Activated B cell treated with CpG ODN at 0.5 μM for 24 hours (primary cell): ENCODE measurements around the gene ETNK1. TPM values are rescaled to one million over a fixed set of nuclear protein-coding genes. Genes with fewer than 3 reads are reported as not detected.

Experiments used
- ATAC-seq: fragments of 200-7000 bp; cut with Tn5 transposase; one replicate; pipeline ENCODE4 v1.10.0; 2021; ENCODE audit warnings: low read depth, mild to moderate bottlenecking, moderate library complexity
- CTCF ChIA-PET: fragments of 350-600 bp; sonication (Branson Sonifier 250); formaldehyde crosslinking; loops from one replicate; lab custom pipeline; 2021; ENCODE audit warnings: antibody characterized with exemption; lab: Charles Lee
- POLR2A ChIA-PET: fragments of 350-600 bp; sonication (Branson Sonifier 250); formaldehyde crosslinking; loops from one replicate; lab custom pipeline; 2021; ENCODE audit warnings: antibody characterized with exemption; lab: Charles Lee
- DNase-seq: peaks from one replicate; pipeline ENCODE4 v3.0.0; 2022
- H3K27ac Mint-ChIP-seq: one replicate; pipeline ENCODE4 v1.8.0; 2020; ENCODE audit warnings: mixed read lengths
- H3K27me3 Mint-ChIP-seq: one replicate; pipeline ENCODE4 v1.8.0; 2021; ENCODE audit warnings: mixed read lengths
- H3K36me3 Mint-ChIP-seq: one replicate; pipeline ENCODE4 v1.8.0; 2021; ENCODE audit warnings: low read depth, mixed read lengths
- H3K4me1 Mint-ChIP-seq: one replicate; pipeline ENCODE4 v1.8.0; 2021; ENCODE audit warnings: mixed read lengths
- H3K4me3 Mint-ChIP-seq: one replicate; pipeline ENCODE4 v1.8.0; 2020; ENCODE audit warnings: mild to moderate bottlenecking, mixed read lengths
- H3K9me3 Mint-ChIP-seq: one replicate; pipeline ENCODE4 v1.8.0; 2020; ENCODE audit warnings: mixed read lengths
- intact Hi-C: fragments of 100-400 bp; cut with micrococcal nuclease; formaldehyde crosslinking; loops from one replicate; pipeline ENCODE4 v1.15.1; 2024
- total RNA-seq: library from RNA; stranded (reverse); gene quantifications from 2 replicates; pipeline ENCODE4 v1.2.3, GENCODE V29; 2022
- TF ChIP-seq, protein P1 (sequence below): fragments of 200-600 bp; IDR thresholded peaks from one replicate; pipeline ENCODE4 v1.8.0; 2022; ENCODE audit warnings: antibody characterized with exemption, mild to moderate bottlenecking

The ETNK1 gene
- total RNA-seq, 1 donor from 2014 or later: 98.5 TPM

DNA sequence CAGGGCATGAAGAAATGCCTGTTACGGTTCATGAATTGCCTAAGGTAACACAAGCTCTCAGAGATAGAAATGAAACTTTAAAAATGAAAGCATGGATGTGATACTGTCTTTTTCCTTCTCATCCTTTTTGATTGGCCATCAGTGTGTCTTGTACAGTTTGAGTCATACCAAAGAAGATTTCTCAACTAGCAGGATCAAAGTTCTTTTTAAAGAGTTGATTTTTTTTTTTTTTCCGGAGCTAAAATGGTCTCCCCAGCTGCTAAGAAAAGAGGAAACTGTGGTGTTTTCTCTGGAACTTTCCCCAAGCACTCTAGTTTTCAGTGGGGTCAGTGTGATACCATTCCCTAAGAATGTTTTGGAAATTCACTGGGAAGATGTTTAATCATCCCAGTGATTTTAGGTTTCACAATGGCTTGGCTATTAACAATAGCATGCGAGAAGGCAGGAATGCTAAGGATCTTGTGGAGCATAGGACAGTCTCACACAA, 105.0 kb downstream of the ETNK1 start:
- ATAC-seq: no peak
- DNase-seq: no peak
- intact Hi-C loops: no loop called here
- no peaks in the 10 kb centered on the region for H3K36me3 Mint-ChIP-seq
- no peaks in the 10 kb centered on the region for H3K4me1 Mint-ChIP-seq
- no peak overlapping the region for H3K4me3 Mint-ChIP-seq
- POLR2A ChIA-PET: no interaction called here
- H3K27me3 Mint-ChIP-seq: peaks cover 4% of the 10 kb centered on the region
- H3K27ac Mint-ChIP-seq: no peak overlapping the region
- CTCF ChIA-PET: no interaction called here
- TF ChIP-seq, protein P1, sequence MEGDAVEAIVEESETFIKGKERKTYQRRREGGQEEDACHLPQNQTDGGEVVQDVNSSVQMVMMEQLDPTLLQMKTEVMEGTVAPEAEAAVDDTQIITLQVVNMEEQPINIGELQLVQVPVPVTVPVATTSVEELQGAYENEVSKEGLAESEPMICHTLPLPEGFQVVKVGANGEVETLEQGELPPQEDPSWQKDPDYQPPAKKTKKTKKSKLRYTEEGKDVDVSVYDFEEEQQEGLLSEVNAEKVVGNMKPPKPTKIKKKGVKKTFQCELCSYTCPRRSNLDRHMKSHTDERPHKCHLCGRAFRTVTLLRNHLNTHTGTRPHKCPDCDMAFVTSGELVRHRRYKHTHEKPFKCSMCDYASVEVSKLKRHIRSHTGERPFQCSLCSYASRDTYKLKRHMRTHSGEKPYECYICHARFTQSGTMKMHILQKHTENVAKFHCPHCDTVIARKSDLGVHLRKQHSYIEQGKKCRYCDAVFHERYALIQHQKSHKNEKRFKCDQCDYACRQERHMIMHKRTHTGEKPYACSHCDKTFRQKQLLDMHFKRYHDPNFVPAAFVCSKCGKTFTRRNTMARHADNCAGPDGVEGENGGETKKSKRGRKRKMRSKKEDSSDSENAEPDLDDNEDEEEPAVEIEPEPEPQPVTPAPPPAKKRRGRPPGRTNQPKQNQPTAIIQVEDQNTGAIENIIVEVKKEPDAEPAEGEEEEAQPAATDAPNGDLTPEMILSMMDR: no peak
- H3K9me3 Mint-ChIP-seq: no peaks in the 10 kb centered on the region

DNA sequence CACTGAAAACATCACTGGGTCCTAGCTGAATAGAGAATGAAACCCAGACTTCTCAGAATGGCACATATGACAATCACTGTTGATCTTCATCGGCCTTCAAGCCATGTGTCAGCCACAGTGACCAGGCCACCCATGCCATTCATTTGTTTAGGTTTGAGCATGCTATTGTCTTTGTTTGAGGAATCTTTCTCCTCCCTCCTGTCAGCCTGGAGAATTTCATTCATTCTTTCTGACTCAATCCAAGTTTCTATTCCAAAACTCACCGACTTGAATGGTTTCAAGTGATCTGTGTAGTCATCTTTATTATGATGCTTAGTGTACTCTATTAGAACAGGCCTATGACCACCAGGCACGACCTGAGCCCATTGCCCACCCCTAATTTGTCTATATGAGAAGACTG, 106.3 kb downstream of the ETNK1 start:
- H3K27ac Mint-ChIP-seq: no peak overlapping the region
- peaks cover 4% of the 10 kb centered on the region for H3K27me3 Mint-ChIP-seq
- TF ChIP-seq, protein P1: no peak
- POLR2A ChIA-PET: no interaction called here
- no peak overlapping the region for H3K4me3 Mint-ChIP-seq
- CTCF ChIA-PET: no interaction called here
- no peaks in the 10 kb centered on the region for H3K9me3 Mint-ChIP-seq
- ATAC-seq (no peak), DNase-seq (no peak)
- no peaks in the 10 kb centered on the region for H3K36me3 Mint-ChIP-seq
- intact Hi-C loops: no loop called here
- no peaks in the 10 kb centered on the region for H3K4me1 Mint-ChIP-seq

DNA sequence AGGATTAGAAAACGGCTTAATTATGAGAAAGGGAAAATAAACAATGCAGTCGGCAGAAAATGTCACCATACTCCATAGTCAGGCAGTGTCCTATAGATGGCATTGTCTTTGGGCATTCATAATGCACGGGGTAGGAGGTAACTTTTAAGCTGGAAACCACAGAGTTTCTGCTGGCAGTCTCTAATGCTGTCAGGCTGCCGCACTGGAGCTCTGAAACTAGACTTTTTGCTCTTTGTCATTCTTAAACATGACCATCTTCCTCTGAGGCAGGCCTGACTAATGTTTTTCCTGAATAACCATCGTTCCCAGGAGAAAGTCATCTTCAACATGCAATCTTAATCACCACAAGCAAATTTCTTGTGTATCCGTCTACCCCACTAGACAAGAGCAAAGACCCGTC, 108.8 kb downstream of the ETNK1 start:
- H3K4me1 Mint-ChIP-seq: no peaks in the 10 kb centered on the region
- no peaks in the 10 kb centered on the region for H3K27me3 Mint-ChIP-seq
- TF ChIP-seq, protein P1: no peak
- no peaks in the 10 kb centered on the region for H3K9me3 Mint-ChIP-seq
- intact Hi-C loops: no loop called here
- ChIA-PET POLR2A (no interaction called here), CTCF (no interaction called here)
- H3K27ac Mint-ChIP-seq: no peak overlapping the region
- DNase-seq (no peak), ATAC-seq (no peak)
- H3K36me3 Mint-ChIP-seq: no peaks in the 10 kb centered on the region
- no peak overlapping the region for H3K4me3 Mint-ChIP-seq

DNA sequence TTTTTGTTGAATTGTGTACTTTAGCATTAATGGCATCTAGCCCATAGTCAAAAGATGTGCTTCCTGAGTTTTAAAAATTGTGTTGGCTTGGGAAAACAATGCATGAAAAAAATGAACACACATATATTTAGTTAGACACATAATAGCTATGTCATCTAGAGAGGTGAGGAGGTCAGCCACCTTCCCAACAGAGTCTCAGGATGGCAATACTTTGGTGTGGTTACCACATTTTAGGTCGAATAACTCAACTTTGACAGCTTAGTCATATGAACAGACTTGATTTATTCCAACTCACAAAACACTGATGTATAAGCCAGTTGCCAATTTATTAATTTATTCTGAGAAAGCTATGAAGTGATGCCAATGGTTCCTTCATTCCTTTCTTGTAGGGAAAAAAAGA, 114.0 kb downstream of the ETNK1 start:
- TF ChIP-seq, protein P1: no peak
- CTCF ChIA-PET: no interaction called here
- no peak overlapping the region for H3K27ac Mint-ChIP-seq
- H3K4me1 Mint-ChIP-seq: no peaks in the 10 kb centered on the region
- no peaks in the 10 kb centered on the region for H3K9me3 Mint-ChIP-seq
- intact Hi-C loops: no loop called here
- no peak overlapping the region for H3K4me3 Mint-ChIP-seq
- peaks cover 3% of the 10 kb centered on the region for H3K27me3 Mint-ChIP-seq
- no peak for ATAC-seq
- DNase-seq: no peak
- H3K36me3 Mint-ChIP-seq: no peaks in the 10 kb centered on the region
- POLR2A ChIA-PET: no interaction called here

Other genes with a start within 250 kb of the ETNK1 start
- 30.7 and 38.4 TPM in 2 replicates for gene C2CD5, start 80.6 kb upstream of the ETNK1 start, total RNA-seq